NCI-H526 (cell line): ENCODE measurements around the gene HIVEP3.
A peak's percentile ranks its signal among the peaks of the same experiment; 100 is the strongest.

ENCODE experiments used
- DNase-seq, 2 experiments: peaks; one replicate each; lab custom pipeline; 2025; lab: John Stamatoyannopoulos, UW

HIVEP3 gene

DNA sequence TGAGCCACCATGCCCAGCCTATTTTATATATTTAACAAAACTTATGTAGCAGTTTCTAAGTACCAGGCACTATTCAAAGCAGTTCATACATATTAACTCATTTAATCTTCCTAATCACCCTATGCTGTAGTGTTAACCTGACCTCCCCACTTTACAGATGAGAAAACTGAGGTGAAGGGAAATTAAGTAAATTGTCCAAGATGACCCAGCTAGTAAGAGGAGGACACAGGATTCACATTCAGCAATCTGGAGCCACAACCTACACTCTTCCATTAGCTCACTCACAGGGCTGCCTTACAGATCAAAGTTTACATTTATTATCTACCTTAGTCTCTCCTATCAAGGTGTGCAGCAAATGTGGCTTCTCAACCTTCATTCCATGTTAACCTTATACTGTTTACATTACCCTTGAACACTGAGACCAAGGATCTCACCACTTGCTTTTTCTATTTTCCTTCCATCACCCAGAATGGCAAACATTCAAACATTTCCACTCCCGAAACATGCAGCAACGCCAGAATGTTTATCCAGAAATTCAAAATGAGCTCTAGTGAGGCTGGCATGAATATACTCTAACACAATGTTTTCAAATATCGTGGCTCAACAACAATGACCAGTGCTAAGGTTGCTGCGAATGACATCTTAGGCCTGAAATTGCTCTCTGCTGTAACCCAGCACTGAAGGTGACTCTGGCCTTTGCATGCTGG lies 24.5 kb downstream of the HIVEP3 start:
- DNase-seq: no peak

DNA sequence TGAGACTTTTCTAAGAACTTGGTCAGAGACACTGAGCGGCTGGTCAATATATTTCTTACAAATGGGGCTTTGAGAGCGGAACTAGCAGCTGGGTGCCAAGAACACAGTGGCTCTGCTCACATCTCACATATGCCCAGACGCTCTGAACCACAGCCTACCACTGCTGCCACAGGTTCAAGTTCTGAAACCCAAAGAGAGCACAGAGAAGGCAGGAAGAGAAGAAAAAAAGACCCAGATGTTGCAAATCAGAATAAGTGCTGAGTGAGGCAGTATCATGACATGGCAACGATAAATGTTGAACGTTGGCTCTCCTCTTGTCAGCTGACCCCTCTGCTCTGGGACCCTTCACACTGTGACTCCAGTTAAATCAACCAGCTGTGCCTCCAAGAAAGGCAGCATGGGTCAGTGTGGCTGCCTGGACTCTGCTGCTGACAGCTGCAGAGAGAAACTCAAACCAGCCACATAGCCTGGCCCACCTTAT lies 26.4 kb downstream of the HIVEP3 start:
- no peak for DNase-seq

- peak; percentile 54 to 68 for DNase-seq
These were observed 27.4 kb downstream of the HIVEP3 start for GRCh38 chr1:41891199-41891896.

DNA sequence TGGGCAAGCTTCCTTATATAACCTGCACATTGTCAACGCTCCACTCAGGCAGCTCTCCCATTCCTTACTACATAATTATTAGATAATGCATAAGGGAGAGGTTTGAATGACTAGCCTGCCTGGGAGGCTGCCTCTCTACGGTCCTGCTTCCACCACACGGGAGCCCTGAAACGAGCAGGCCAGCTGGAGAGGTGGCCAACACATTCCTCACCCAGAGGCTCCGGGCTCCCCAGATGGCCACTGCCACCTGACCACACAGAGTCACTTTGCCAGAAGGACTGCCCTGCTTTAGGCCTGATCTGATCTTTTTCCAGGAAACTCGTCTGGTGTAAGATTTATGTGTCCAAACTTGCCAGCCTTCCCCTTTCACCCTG lies 27.9 kb downstream of the HIVEP3 start:
- no peak for DNase-seq

- no peak for DNase-seq
These were observed 29.0 kb downstream of the HIVEP3 start for GRCh38 chr1:41889506-41890414.

DNA sequence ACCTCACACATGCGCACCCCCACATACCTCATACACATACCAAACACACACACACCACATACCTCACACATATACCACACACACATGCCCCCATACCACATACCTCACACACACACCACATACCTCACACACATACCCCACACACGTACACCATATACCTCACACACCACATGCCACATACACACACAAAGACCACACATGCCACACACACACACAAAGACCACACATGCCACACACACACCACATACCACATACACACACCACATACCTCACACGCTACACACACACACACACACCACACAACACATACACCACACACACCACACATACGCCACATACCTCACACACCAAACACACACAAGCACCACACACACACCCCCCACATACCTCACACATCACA lies 30.0 kb downstream of the HIVEP3 start:
- DNase-seq: no peak

DNA sequence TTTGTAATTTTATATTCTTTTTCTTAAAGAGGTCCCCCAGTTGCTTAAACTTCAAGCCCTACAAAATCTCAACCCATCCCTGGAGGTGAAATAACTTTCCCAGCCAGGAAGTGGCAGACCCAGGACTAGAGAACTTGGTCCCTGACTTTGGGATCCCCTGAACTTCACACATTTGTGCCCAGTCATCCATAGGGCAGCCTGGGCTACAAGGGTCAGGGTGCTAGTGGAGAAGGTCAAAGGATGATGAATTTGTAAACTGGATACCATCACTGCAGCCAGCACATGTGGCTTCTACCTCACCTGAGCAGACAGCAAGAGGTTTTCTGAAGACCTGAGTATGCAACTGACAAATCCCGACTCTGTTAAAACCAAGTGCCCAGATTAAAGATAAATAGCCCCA lies 31.4 kb downstream of the HIVEP3 start:
- DNase-seq: no peak

DNA sequence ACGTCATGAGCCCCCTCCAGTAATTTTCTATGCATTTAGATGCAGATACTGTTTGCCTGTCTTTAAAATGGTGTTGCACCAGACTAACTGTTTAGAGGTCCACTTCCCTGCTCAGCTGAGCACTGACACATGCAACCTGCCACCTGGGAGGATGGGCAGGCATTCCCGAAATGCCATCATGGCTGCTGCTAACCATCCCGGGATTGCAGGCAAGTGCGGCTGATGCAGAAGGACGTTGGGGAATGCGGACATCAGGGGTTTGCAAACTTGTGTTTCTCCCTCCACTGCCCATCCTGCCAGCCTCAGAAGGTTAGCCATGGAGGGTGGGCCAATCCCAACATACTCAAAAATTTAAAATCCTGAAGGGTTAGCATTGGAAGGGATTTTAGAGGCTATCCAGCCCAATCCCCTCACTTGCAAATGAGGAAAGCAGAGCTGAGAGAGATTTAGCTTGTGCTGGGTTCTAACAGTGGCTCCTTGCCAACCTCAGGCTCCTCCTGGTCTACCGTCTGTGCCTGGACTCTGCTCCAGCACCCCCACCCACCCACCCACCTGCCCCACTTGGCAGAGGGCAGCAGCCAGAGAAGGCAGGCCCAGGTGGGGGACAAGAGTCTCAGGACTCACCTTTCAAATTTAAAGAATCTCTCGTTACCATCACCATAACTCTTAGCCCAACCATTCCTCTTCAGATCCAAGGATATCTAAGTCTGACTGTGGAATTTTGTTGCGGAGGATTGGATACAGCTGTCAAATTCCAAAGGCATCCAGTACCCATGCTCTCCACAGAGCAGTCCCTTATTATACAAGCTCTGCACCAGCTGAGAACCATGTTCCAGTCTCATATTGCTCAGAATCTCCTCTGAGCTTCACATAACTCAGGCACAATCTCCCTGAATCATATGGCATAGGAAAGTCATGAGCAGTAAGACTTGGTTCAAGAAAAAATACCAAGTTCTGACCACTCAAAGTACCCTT lies 34.2 kb downstream of the HIVEP3 start:
- DNase-seq: no peak

DNA sequence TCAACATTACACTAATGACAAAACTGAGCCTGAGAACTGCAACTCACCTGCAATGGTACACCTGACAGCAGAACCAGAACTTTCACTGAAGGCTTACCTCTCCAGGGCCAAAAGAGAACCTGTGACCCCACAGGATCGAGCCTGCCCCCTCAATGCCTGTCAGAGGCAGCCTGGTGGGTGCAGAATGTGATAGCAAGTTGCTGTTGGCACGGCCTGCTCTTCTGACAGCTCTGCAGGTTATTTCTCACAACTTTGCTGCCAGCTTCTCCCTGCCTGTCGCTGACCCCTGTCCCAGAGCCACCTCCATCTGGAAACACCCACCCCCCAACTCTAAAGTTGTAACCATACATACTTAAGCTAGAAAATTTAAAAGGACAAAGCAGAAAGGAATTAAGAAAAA lies 35.2 kb downstream of the HIVEP3 start:
- DNase-seq: no peak

DNA sequence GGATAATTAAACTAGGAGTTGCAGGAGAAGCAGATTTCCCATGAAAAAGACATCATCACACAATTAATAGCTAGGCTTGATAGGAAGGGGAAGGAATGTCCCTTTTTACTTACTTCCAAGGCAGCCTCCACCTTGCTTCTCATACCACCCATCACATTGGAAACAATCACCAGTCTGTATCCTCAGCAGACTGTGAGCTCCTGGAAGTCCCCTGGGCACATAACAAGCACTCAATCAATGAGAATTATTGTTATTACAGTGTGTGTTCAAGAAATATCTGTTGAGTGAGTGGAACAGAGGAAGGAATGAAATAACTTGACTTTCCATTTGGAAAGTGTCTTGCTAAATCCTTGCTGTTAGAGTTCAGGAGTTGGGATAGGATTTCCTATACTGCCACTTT lies 36.2 kb downstream of the HIVEP3 start:
- DNase-seq: peak; percentile 50 to 53

DNA sequence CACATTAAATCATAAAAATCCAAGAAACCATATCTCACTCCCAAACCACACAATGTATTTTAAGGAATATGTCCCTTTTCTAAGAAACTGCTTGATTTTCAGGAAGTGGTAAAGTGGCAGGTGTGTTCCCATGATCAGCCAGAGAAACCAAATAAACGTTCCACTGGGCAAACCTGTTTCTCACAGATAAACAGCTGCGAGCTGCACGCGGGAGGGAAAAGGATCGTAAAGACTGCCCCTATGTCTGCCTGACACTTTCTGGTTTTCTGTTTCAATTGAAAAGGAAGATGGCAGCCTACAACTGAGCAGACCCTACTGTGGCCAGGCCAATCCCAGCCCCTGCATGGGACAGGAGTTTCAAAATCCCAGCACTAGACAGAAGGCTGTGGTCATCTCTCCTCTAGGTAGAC lies 36.6 kb downstream of the HIVEP3 start:
- DNase-seq: peak; percentile 87 to 94

- DNase-seq: no peak
These were observed 37.5 kb downstream of the HIVEP3 start for GRCh38 chr1:41880950-41881885.

DNA sequence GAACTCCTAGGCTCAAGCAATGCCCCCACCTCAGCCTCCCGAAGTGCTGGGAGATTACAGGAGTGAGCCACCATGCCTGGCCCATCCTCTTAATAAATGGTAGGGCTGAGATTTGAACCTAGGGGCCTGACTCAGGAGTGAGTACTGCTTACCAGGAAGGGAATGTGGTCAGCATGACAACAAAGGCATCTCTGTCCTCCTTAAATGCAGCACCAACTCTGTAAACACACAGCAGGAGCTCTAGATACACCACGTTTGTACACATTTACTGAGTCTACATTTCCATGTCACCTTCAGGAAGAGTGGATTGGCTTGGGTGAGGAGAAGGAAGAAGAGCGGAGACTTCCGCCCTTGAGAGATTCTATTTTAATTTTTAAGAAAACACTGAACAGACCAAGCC lies 38.5 kb downstream of the HIVEP3 start:
- no peak for DNase-seq

GRCh38 chr1:41879617-41880016 lies 39.1 kb downstream of the HIVEP3 start:
- DNase-seq: no peak

GRCh38 chr1:41878911-41879310 lies 39.8 kb downstream of the HIVEP3 start:
- DNase-seq: no peak

DNA sequence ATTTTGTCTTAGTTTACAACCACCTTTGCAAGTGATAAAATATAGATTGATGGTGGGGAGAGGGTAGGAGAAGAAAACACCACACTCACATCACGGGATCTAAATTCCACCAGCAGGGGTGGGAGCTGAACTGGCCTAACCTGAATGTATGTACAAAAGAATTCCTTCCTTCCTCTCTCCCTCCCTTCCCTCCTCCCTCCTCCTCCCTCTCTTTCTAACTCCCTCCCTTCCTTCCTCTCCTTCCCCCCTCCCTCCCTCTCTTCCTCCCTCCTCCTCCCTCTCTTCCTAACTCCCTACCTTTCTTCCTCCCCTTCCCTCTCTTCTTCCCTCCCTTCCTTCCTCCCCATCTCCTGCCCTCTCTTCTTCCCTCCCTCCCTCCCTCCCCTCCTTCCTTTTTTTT lies 40.2 kb downstream of the HIVEP3 start:
- no peak for DNase-seq

- DNase-seq: no peak
These were observed 41.9 kb downstream of the HIVEP3 start for GRCh38 chr1:41876576-41877445.

GRCh38 chr1:41875487-41875886 lies 43.2 kb downstream of the HIVEP3 start:
- no peak for DNase-seq

- no peak for DNase-seq
These were observed 43.8 kb downstream of the HIVEP3 start for GRCh38 chr1:41874903-41875411.
